Measurements from ENCODE around the gene PHYKPL.

PHYKPL gene

GRCh38 chr5:178215280-178216002 lies 17.2 kb downstream of the PHYKPL start:
- Histone ChIP-seq H2AFZ (ENCODE audit: low read depth) (no peak overlapping the region), H4K20me1 (ENCODE audit: insufficient read depth) (no peaks in the 10 kb centered on the region), H3K4me1 (ENCODE audit: low read depth, poor library complexity, severe bottlenecking) (no peaks in the 10 kb centered on the region), H3K79me2 (ENCODE audit: insufficient read depth, low read depth) (no peaks in the 10 kb centered on the region), H3K27me3 (ENCODE audit: insufficient read depth, low read depth) (no peaks in the 10 kb centered on the region), H3K4me3 (IDR thresholded peaks at IDR 0.05; ENCODE audit: insufficient read depth, low read depth, low read length) (no peak overlapping the region), H3K9ac (no peak overlapping the region), H3K36me3 (ENCODE audit: insufficient read depth) (no peaks in the 10 kb centered on the region), H3K27ac (no peak overlapping the region), H3K4me2 (no peak overlapping the region)
- TF ChIP-seq CTCF (conservative IDR thresholded peaks at IDR 0.05; ENCODE audit: low read depth, low read length): no peak

GRCh38 chr5:178214160-178214803 lies 18.3 kb downstream of the PHYKPL start:
- Histone ChIP-seq H3K79me2 (ENCODE audit: insufficient read depth, low read depth) (no peaks in the 10 kb centered on the region), H4K20me1 (ENCODE audit: insufficient read depth) (no peaks in the 10 kb centered on the region), H3K9ac (no peak overlapping the region), H2AFZ (ENCODE audit: low read depth) (no peak overlapping the region), H3K4me2 (no peak overlapping the region), H3K4me3 (IDR thresholded peaks at IDR 0.05; ENCODE audit: insufficient read depth, low read depth, low read length) (no peak overlapping the region), H3K36me3 (ENCODE audit: insufficient read depth) (peaks cover 6% of the 10 kb centered on the region; the same call in 1 of the 2 replicates), H3K4me1 (ENCODE audit: low read depth, poor library complexity, severe bottlenecking) (no peaks in the 10 kb centered on the region), H3K27me3 (ENCODE audit: insufficient read depth, low read depth) (no peaks in the 10 kb centered on the region), H3K27ac (no peak overlapping the region)
- no peak for TF ChIP-seq CTCF (conservative IDR thresholded peaks at IDR 0.05; ENCODE audit: low read depth, low read length)

GRCh38 chr5:178213748-178214151 lies 18.9 kb downstream of the PHYKPL start:
- H3K4me2 ChIP-seq: no peak overlapping the region
- no peak overlapping the region for H3K9ac ChIP-seq
- H3K79me2 ChIP-seq (ENCODE audit: insufficient read depth, low read depth): peaks cover 5% of the 10 kb centered on the region; the same call in 1 of the 2 replicates
- 0 out of 2 replicates have a peak, but pooled peaks cover 2% of the 10 kb centered on the region for H4K20me1 ChIP-seq (ENCODE audit: insufficient read depth)
- no peaks in the 10 kb centered on the region for H3K4me1 ChIP-seq (ENCODE audit: low read depth, poor library complexity, severe bottlenecking)
- TF ChIP-seq CTCF (conservative IDR thresholded peaks at IDR 0.05; ENCODE audit: low read depth, low read length): no peak
- no peaks in the 10 kb centered on the region for H3K27me3 ChIP-seq (ENCODE audit: insufficient read depth, low read depth)
- H3K27ac ChIP-seq: no peak overlapping the region
- H3K36me3 ChIP-seq (ENCODE audit: insufficient read depth): peaks cover 9% of the 10 kb centered on the region; the same call in 1 of the 2 replicates
- H3K4me3 ChIP-seq (IDR thresholded peaks at IDR 0.05; ENCODE audit: insufficient read depth, low read depth, low read length): no peak overlapping the region
- H2AFZ ChIP-seq (ENCODE audit: low read depth): no peak overlapping the region

- H3K27me3 ChIP-seq (ENCODE audit: insufficient read depth, low read depth): no peaks in the 10 kb centered on the region
- H3K36me3 ChIP-seq (ENCODE audit: insufficient read depth): peaks cover 9% of the 10 kb centered on the region; the same call in 1 of the 2 replicates
- no peak overlapping the region for H3K4me3 ChIP-seq (IDR thresholded peaks at IDR 0.05; ENCODE audit: insufficient read depth, low read depth, low read length)
- no peak overlapping the region for H3K9ac ChIP-seq
- no peaks in the 10 kb centered on the region for H3K4me1 ChIP-seq (ENCODE audit: low read depth, poor library complexity, severe bottlenecking)
- H3K79me2 ChIP-seq (ENCODE audit: insufficient read depth, low read depth): peaks cover 11% of the 10 kb centered on the region; the same call in 1 of the 2 replicates
- H2AFZ ChIP-seq (ENCODE audit: low read depth): no peak overlapping the region
- H3K27ac ChIP-seq: no peak overlapping the region
- no peak overlapping the region for H3K4me2 ChIP-seq
- peaks cover 9% of the 10 kb centered on the region; the same call in 1 of the 2 replicates for H4K20me1 ChIP-seq (ENCODE audit: insufficient read depth)
- no peak for TF ChIP-seq CTCF (conservative IDR thresholded peaks at IDR 0.05; ENCODE audit: low read depth, low read length)
Measured at GRCh38 chr5:178213003-178213461, 19.6 kb downstream of the PHYKPL start.

All from KMS-11 (cell line).